HEK293T (cell line): ENCODE measurements around the gene NINJ1.

Experiments
- ELF4 ChIP-seq: fragments of 450-650 bp; IDR thresholded peaks from 2 replicates; pipeline ENCODE4 v1.6.1; 2017; ENCODE audit warnings: antibody characterized with exemption
- FOXM1 ChIP-seq: fragments of 450-650 bp; IDR thresholded peaks from 2 replicates; pipeline ENCODE4 v1.6.1; 2017; ENCODE audit warnings: mild to moderate bottlenecking, borderline replicate concordance
- PKNOX1 ChIP-seq: fragments of 450-650 bp; IDR thresholded peaks from 2 replicates; pipeline ENCODE4 v1.6.1; 2016
- SP1 ChIP-seq: fragments of 450-650 bp; IDR thresholded peaks from 2 replicates; pipeline ENCODE4 v1.6.1; 2017
- SUZ12 ChIP-seq: fragments of 450-650 bp; IDR thresholded peaks from 2 replicates; pipeline ENCODE4 v1.6.1; 2016; ENCODE audit warnings: mild to moderate bottlenecking
- TARDBP ChIP-seq: fragments of 450-650 bp; IDR thresholded peaks from 2 replicates; pipeline ENCODE4 v1.6.1; 2016
- ZNF384 ChIP-seq: fragments of 450-650 bp; IDR thresholded peaks from 2 replicates; pipeline ENCODE4 v1.6.1; 2016

GRCh38 chr9:93159601-93160471 lies 25.8 kb upstream of the NINJ1 start:
- no peak for TF ChIP-seq SUZ12
- TF ChIP-seq ZNF384: no peak
- TF ChIP-seq SP1: no peak
- peak; percentile 74 for TF ChIP-seq PKNOX1
- TF ChIP-seq FOXM1: no peak
- no peak for TF ChIP-seq TARDBP
- no peak for TF ChIP-seq ELF4
